Endodermal cell (in vitro differentiated cells): ENCODE results near the gene TIGAR. TPM values are rescaled to one million over a fixed set of nuclear protein-coding genes. Genes with fewer than 3 reads are reported as not detected.

Source experiments
- DNase-seq: peaks from one replicate; pipeline ENCODE4 v3.0.0-alpha.2; 2017
- H3K27ac ChIP-seq: 2 replicates; pipeline ENCODE4 v1.5.1; 2013; ENCODE audit warnings: mild to moderate bottlenecking, low read depth, low read length, moderate library complexity
- H3K27me3 ChIP-seq: 2 replicates; pipeline ENCODE4 v1.6.1; 2013; ENCODE audit warnings: mild to moderate bottlenecking, low read length, moderate library complexity; ENCODE audit not compliant: insufficient read depth, control insufficient read depth, poor library complexity, severe bottlenecking
- H3K36me3 ChIP-seq: 2 replicates; pipeline ENCODE4 v1.7.0; 2013; ENCODE audit warnings: mild to moderate bottlenecking, low read length, moderate library complexity; ENCODE audit not compliant: control insufficient read depth, insufficient read depth
- H3K4me1 ChIP-seq: one replicate; pipeline ENCODE4 v1.7.0; 2013; ENCODE audit warnings: low read length; ENCODE audit not compliant: control insufficient read depth, insufficient read depth
- H3K4me3 ChIP-seq: 2 replicates; pipeline ENCODE4 v1.5.1; 2013; ENCODE audit warnings: mild to moderate bottlenecking, low read length, moderate library complexity
- H3K9ac ChIP-seq: 2 replicates; pipeline ENCODE4 v1.6.1; 2013; ENCODE audit warnings: mild to moderate bottlenecking, low read length, moderate library complexity; ENCODE audit not compliant: poor library complexity, severe bottlenecking; ENCODE audit errors: extremely low read depth
- H3K9me3 ChIP-seq: 2 replicates; pipeline ENCODE4 v1.6.1; 2013; ENCODE audit warnings: mild to moderate bottlenecking, low read length, moderate library complexity; ENCODE audit not compliant: control insufficient read depth
- H3K27ac Mint-ChIP-seq: 2 replicates; pipeline ENCODE4 v1.8.0; 2020; ENCODE audit warnings: mixed read lengths
- H3K27me3 Mint-ChIP-seq: 2 replicates; pipeline ENCODE4 v1.8.0; 2021; ENCODE audit warnings: mild to moderate bottlenecking, mixed read lengths; ENCODE audit not compliant: insufficient read depth
- H3K36me3 Mint-ChIP-seq: 2 replicates; pipeline ENCODE4 v1.8.0; 2020; ENCODE audit warnings: low read depth, mixed read lengths
- H3K4me1 Mint-ChIP-seq: 2 replicates; pipeline ENCODE4 v1.8.0; 2020; ENCODE audit warnings: mixed read lengths
- H3K4me3 Mint-ChIP-seq: 2 replicates; pipeline ENCODE4 v1.8.0; 2020; ENCODE audit warnings: mild to moderate bottlenecking, moderate library complexity, mixed read lengths
- H3K9me3 Mint-ChIP-seq: 2 replicates; pipeline ENCODE4 v1.8.0; 2020; ENCODE audit warnings: mild to moderate bottlenecking, mixed read lengths
- CTCF ChIP-seq: fragments of 200-600 bp; sonication (generic); conservative IDR thresholded peaks from 2 replicates; pipeline ENCODE4 v1.5.0; 2021; ENCODE audit warnings: antibody characterized with exemption, mild to moderate bottlenecking
- WGBS, 2 experiments: methylation state at CpG; one replicate each; pipeline versions ENCODE4 v1.1.5 to v1.1.7; 2013; ENCODE audit warnings: missing lambda C conversion rate in 2 of 2, mixed read lengths in 1 of 2; ENCODE audit not compliant: insufficient coverage in 1 of 2, insufficient read length in 1 of 2; 5-methylcytosine and 5-hydroxymethylcytosine counted together
- total RNA-seq, 2 donors: library from RNA; stranded (reverse); fragmentation: NEBNext Ultra II Directional in 1 of 2; extraction: Animal tissue kit (Norgen Biotek cat#: 25700) in 1 of 2; gene quantifications; 2 replicates in 1 of 2; 3 replicates in 1 of 2; pipeline ENCODE4 v1.2.1, GENCODE V29; 2021

TIGAR gene
- total RNA-seq, 2 donors from 2014 or later: 19.2 to 41.3 TPM

DNA sequence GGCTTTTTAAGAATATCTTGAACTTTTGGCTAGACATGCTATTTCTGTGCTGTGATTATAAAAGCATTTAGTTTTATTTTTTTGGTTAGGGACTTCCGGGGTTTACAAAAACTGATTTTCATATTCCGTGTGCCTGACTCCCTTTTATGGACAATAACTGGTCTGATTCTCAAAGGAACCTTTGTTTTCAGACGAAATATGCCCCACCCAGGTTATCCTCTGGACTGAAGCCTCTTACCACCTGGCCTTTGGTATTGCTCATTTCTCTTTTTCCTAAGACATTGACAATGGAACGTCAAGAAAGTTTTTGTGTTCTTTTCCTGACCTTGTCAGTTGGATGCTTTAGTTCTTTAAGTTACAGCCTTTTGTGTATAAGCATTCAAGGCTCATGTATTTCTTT, 10.8 kb downstream of the TIGAR start:
- 79 to 80% methylated on average over 4 of the region's 4 CpGs for WGBS, 2 experiments
- peaks cover 78% of the 10 kb centered on the region for H3K36me3 Mint-ChIP-seq
- no peak for TF ChIP-seq CTCF

GRCh38 chr12:4346931-4347330, 25.9 kb downstream of the TIGAR start:
- H3K36me3 Mint-ChIP-seq: peaks cover 76% of the 10 kb centered on the region
- no peak overlapping the region for H3K4me3 Mint-ChIP-seq
- no peak for TF ChIP-seq CTCF
- no peak for DNase-seq
- H3K9me3 Mint-ChIP-seq: peaks cover 45% of the 10 kb centered on the region
- Histone ChIP-seq H3K27ac (no peak overlapping the region), H3K36me3 (peaks cover 48% of the 10 kb centered on the region), H3K27me3 (no peaks in the 10 kb centered on the region), H3K4me1 (no peaks in the 10 kb centered on the region), H3K4me3 (no peak overlapping the region), H3K9me3 (peaks cover 8% of the 10 kb centered on the region), H3K9ac (no peak overlapping the region)
- H3K4me1 Mint-ChIP-seq: no peaks in the 10 kb centered on the region
- no peak overlapping the region for H3K27ac Mint-ChIP-seq
- H3K27me3 Mint-ChIP-seq: no peaks in the 10 kb centered on the region

More for the DNA sequence above, 10.8 kb downstream of the TIGAR start:
- no peaks in the 10 kb centered on the region for H3K4me1 ChIP-seq
- H3K36me3 ChIP-seq: peaks cover 73% of the 10 kb centered on the region
- H3K4me3 ChIP-seq: no peak overlapping the region
- H3K9me3 Mint-ChIP-seq: peaks cover 10% of the 10 kb centered on the region
- H3K27ac Mint-ChIP-seq: no peak overlapping the region
- H3K27ac ChIP-seq: no peak overlapping the region
- H3K9me3 ChIP-seq: peaks cover 25% of the 10 kb centered on the region
- H3K4me1 Mint-ChIP-seq: no peaks in the 10 kb centered on the region
- no peaks in the 10 kb centered on the region for H3K27me3 Mint-ChIP-seq
- no peaks in the 10 kb centered on the region for H3K27me3 ChIP-seq
- H3K9ac ChIP-seq: no peak overlapping the region
- no peak overlapping the region for H3K4me3 Mint-ChIP-seq
- no peak for DNase-seq

DNA sequence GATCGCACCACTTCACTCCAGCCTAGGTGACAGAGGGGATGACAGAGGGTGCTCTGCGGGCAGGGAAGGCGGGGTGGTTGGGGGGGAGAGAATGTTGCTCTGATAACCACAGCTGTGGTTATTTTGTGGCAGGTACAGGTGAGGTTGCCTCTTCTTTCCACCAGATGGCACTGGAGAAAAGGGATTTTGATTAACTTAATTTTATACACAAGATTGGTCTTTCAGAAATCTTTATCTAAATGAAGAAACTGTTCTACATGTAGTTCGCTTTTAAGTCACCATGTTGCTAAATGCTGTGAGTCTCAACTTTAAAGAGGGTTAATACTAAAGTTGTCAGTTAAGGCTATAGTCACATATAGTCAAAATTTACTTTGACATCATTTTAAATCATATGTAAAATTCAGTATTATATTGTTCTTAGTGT, 32.8 kb downstream of the TIGAR start:
- H3K9ac ChIP-seq: no peak overlapping the region
- H3K36me3 ChIP-seq: peaks cover 48% of the 10 kb centered on the region
- H3K27me3 ChIP-seq: no peaks in the 10 kb centered on the region
- no peak overlapping the region for H3K4me3 ChIP-seq
- 74 to 80% methylated on average over 2 to 3 of the region's 4 CpGs for WGBS, 2 experiments
- peaks cover 8% of the 10 kb centered on the region for H3K9me3 Mint-ChIP-seq
- peaks cover 40% of the 10 kb centered on the region for H3K36me3 Mint-ChIP-seq
- DNase-seq: peak; percentile 78
- H3K4me1 ChIP-seq: no peaks in the 10 kb centered on the region
- no peak overlapping the region for H3K4me3 Mint-ChIP-seq
- no peaks in the 10 kb centered on the region for H3K27me3 Mint-ChIP-seq
- H3K4me1 Mint-ChIP-seq: no peaks in the 10 kb centered on the region
- peak; percentile 94 for TF ChIP-seq CTCF
- H3K9me3 ChIP-seq: peaks cover 2% of the 10 kb centered on the region
- peak overlapping the region; percentile 14 for H3K27ac Mint-ChIP-seq
- H3K27ac ChIP-seq: no peak overlapping the region
